ENCODE measurements around the gene INPP5E. TPM values are rescaled to one million over a fixed set of nuclear protein-coding genes. Genes with fewer than 3 reads are reported as not detected.
A peak's percentile ranks its signal among the peaks of the same experiment; 100 is the strongest.

The INPP5E gene
- total and polyA plus RNA-seq, 2 experiments from 2014 or later, result 5.3 to 7.1 TPM

DNA sequence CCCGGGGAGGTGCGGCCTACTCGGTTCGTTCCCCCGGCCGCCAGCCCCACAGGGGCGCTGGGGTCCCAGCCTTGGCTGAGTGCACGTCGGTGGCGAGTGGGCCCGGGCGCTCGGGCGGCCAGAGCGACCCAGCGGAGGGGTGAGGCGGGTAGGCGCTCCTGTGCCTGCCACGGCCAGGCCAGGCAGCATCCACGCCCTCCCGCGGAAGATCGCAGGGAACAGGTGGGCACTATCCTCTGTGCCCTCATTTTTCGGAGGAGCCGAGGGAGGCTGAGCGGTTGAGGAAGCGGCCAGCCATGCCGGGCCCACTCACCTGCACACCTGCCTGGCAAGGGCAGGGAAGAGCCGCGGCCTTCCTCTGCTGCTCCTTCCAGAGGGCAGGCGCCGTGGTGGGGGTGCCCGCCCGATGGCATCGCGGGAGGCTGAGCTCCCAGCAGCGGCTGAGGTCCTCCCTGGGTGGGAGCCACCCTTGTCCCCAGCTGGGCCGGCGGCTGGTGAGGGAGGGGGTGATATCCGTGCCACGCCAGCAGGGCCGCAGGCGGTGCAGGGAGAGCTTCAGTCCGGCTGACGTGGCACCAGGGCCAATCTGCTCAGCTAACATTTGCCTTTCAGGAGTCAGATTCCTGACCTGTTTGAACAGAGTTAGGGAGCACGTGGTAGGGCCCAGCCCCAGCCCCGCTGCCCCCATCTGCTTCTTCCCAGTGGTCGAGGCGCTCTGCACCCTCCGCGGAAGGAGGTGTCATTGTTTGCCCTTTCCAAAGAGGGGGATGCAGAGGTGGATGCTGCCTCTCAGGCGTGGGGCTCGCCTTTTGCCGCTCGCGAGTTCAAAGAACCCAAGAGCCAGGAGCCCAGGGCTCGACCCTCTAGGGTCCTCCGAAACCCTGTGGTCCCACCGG, 44.8 kb upstream of the INPP5E start:
- peak overlapping the region; percentile 87 for H3K4me2 ChIP-seq
- peak; percentile 41 for DNase-seq (ENCODE audit: low spot score)

GRCh38 chr9:136483589-136484152, 44.0 kb upstream of the INPP5E start:
- H3K4me1 ChIP-seq (ENCODE audit: insufficient read depth), result peaks cover 6% of the 10 kb centered on the region
- no peaks in the 10 kb centered on the region for H3K36me3 ChIP-seq (replicated peaks; ENCODE audit: insufficient read depth, low read depth)
- peaks cover 41% of the 10 kb centered on the region for H3K79me2 ChIP-seq
- H3K27ac ChIP-seq, result peak overlapping the region; percentile 100
- peak overlapping the region; percentile 55 for H2AFZ ChIP-seq
- WGBS (ENCODE audit: low lambda C conversion rate, missing lambda C conversion rate), result 1% methylated on average over 54 of the region's 63 CpGs
- no peaks in the 10 kb centered on the region for H3K27me3 ChIP-seq
- H3K9me3 ChIP-seq (ENCODE audit: low read depth), result no peaks in the 10 kb centered on the region
- TF ChIP-seq EZH2phosphoT487 (IDR thresholded peaks at IDR 0.05; ENCODE audit: low read depth, severe bottlenecking, unreplicated experiment) (no peak), EZH2 (IDR thresholded peaks at IDR 0.05; ENCODE audit: borderline replicate concordance) (no peak)
- TF ChIP-seq, protein P1, sequence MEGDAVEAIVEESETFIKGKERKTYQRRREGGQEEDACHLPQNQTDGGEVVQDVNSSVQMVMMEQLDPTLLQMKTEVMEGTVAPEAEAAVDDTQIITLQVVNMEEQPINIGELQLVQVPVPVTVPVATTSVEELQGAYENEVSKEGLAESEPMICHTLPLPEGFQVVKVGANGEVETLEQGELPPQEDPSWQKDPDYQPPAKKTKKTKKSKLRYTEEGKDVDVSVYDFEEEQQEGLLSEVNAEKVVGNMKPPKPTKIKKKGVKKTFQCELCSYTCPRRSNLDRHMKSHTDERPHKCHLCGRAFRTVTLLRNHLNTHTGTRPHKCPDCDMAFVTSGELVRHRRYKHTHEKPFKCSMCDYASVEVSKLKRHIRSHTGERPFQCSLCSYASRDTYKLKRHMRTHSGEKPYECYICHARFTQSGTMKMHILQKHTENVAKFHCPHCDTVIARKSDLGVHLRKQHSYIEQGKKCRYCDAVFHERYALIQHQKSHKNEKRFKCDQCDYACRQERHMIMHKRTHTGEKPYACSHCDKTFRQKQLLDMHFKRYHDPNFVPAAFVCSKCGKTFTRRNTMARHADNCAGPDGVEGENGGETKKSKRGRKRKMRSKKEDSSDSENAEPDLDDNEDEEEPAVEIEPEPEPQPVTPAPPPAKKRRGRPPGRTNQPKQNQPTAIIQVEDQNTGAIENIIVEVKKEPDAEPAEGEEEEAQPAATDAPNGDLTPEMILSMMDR (IDR thresholded peaks at IDR 0.05; ENCODE audit: poor library complexity), result no peak
- H4K20me1 ChIP-seq (ENCODE audit: insufficient read depth, poor library complexity, severe bottlenecking), result peaks cover 38% of the 10 kb centered on the region
- peak; percentile 98 for DNase-seq (ENCODE audit: low spot score)
- no peaks in the 10 kb centered on the region for H3K9me2 ChIP-seq (replicated peaks; ENCODE audit: insufficient read depth)
- peak overlapping the region; percentile 87 for H3K4me2 ChIP-seq
- H3K4me3 ChIP-seq, result peak overlapping the region; percentile 51

More for the DNA sequence above, 44.8 kb upstream of the INPP5E start:
- H3K9me3 ChIP-seq (ENCODE audit: low read depth), result no peaks in the 10 kb centered on the region
- peak overlapping the region; percentile 55 for H2AFZ ChIP-seq
- TF ChIP-seq EZH2phosphoT487 (IDR thresholded peaks at IDR 0.05; ENCODE audit: low read depth, severe bottlenecking, unreplicated experiment) (no peak), EZH2 (IDR thresholded peaks at IDR 0.05; ENCODE audit: borderline replicate concordance) (no peak)
- TF ChIP-seq, protein P1 (IDR thresholded peaks at IDR 0.05; ENCODE audit: poor library complexity), result no peak
- H3K27ac ChIP-seq, result peak overlapping the region; percentile 100
- H3K4me3 ChIP-seq, result peak overlapping the region; percentile 48
- peaks cover 33% of the 10 kb centered on the region for H3K79me2 ChIP-seq
- peaks cover 6% of the 10 kb centered on the region for H3K4me1 ChIP-seq (ENCODE audit: insufficient read depth)
- no peaks in the 10 kb centered on the region for H3K36me3 ChIP-seq (replicated peaks; ENCODE audit: insufficient read depth, low read depth)
- H4K20me1 ChIP-seq (ENCODE audit: insufficient read depth, poor library complexity, severe bottlenecking), result peaks cover 30% of the 10 kb centered on the region
- H3K9me2 ChIP-seq (replicated peaks; ENCODE audit: insufficient read depth), result no peaks in the 10 kb centered on the region
- 59% methylated on average over 50 of the region's 59 CpGs for WGBS (ENCODE audit: low lambda C conversion rate, missing lambda C conversion rate)
- no peaks in the 10 kb centered on the region for H3K27me3 ChIP-seq

GRCh38 chr9:136482793-136483588, 43.3 kb upstream of the INPP5E start, which contains the start of gene SEC16A:
Gene SEC16A, minus strand, starts transcription at chr9:136483040. Its CDS starts 5,425 bp downstream, at chr9:136477615.
- Histone ChIP-seq H3K9me3 (ENCODE audit: low read depth) (no peaks in the 10 kb centered on the region), H3K36me3 (replicated peaks; ENCODE audit: insufficient read depth, low read depth) (no peaks in the 10 kb centered on the region), H3K27me3 (no peaks in the 10 kb centered on the region), H3K9me2 (replicated peaks; ENCODE audit: insufficient read depth) (no peaks in the 10 kb centered on the region), H3K27ac (peak within 1 kb of the TSS; percentile 100), H3K4me3 (peak within 1 kb of the TSS; percentile 81), H2AFZ (peak within 1 kb of the TSS; percentile 55), H3K79me2 (peaks cover 47% of the 10 kb centered on the region), H4K20me1 (ENCODE audit: insufficient read depth, poor library complexity, severe bottlenecking) (peaks cover 44% of the 10 kb centered on the region), H3K4me1 (ENCODE audit: insufficient read depth) (peaks cover 6% of the 10 kb centered on the region), H3K4me2 (peak within 1 kb of the TSS; percentile 91)
- no peak for TF ChIP-seq EZH2 (IDR thresholded peaks at IDR 0.05; ENCODE audit: borderline replicate concordance)
- TF ChIP-seq, protein P1 (IDR thresholded peaks at IDR 0.05; ENCODE audit: poor library complexity), result no peak
- TF ChIP-seq EZH2phosphoT487 (IDR thresholded peaks at IDR 0.05; ENCODE audit: low read depth, severe bottlenecking, unreplicated experiment), result no peak
- WGBS (ENCODE audit: low lambda C conversion rate, missing lambda C conversion rate), result 0% methylated on average over 24 of the region's 109 CpGs
- DNase-seq (ENCODE audit: low spot score), result peak; percentile 100
